Neural crest cell (in vitro differentiated cells): Measurements from ENCODE around the gene LCE1F. TPM values are rescaled to one million over a fixed set of nuclear protein-coding genes. Genes with fewer than 3 reads are reported as not detected.

Experiments
- DNase-seq: peaks from one replicate; pipeline ENCODE4 v3.0.0; 2021; ENCODE audit warnings: low read depth, mixed read lengths, low spot score
- H3K27ac Mint-ChIP-seq: one replicate; pipeline ENCODE4 v1.8.0; 2021; ENCODE audit warnings: mild to moderate bottlenecking, mixed read lengths; ENCODE audit not compliant: unreplicated experiment
- H3K27me3 Mint-ChIP-seq: 2 replicates; pipeline ENCODE4 v1.8.0; 2021; ENCODE audit warnings: low read depth, mild to moderate bottlenecking, mixed read lengths
- H3K36me3 Mint-ChIP-seq: 2 replicates; pipeline ENCODE4 v1.8.0; 2021; ENCODE audit warnings: low read depth, mild to moderate bottlenecking, mixed read lengths
- H3K4me1 Mint-ChIP-seq: 2 replicates; pipeline ENCODE4 v1.8.0; 2021; ENCODE audit warnings: mixed read lengths
- H3K4me3 Mint-ChIP-seq: one replicate; pipeline ENCODE4 v1.8.0; 2021; ENCODE audit warnings: mild to moderate bottlenecking, mixed read lengths
- H3K9me3 Mint-ChIP-seq: 2 replicates; pipeline ENCODE4 v1.8.0; 2021; ENCODE audit warnings: mixed read lengths
- total RNA-seq: library from RNA; stranded (reverse); gene quantifications from 2 replicates; pipeline ENCODE4 v1.2.1, GENCODE V29; 2021
- TF ChIP-seq, protein P1 (sequence below): fragments of 200-600 bp; sonication (generic); conservative IDR thresholded peaks from 2 replicates; pipeline ENCODE4 v1.5.0; 2021; ENCODE audit warnings: antibody characterized with exemption, mild to moderate bottlenecking

Gene LCE1F
- total RNA-seq, 1 donor from 2014 or later = not detected

DNA sequence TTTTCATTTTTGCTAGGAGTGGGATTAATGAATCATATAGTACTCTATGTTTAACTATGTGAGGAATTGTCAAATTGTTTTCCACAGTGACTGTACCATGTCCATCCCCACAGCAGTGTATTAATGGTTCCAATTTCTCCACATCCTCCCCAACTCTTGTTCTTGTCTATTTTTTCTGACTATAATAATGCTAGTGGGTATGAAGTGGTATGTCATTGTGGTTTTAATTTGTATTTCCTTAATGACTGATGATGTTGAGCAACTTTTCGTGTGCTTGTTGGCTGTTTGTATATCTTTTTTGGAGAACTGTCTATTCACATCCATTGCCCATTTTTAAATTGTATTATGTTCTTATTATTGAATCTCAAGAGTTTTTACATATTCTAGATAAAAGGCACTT is 27.1 kb upstream of the LCE1F start:
- Mint-ChIP-seq H3K9me3 (peaks cover 32% of the 10 kb centered on the region), H3K4me1 (no peaks in the 10 kb centered on the region), H3K27ac (no peak overlapping the region), H3K4me3 (no peak overlapping the region), H3K36me3 (peaks cover 4% of the 10 kb centered on the region), H3K27me3 (no peaks in the 10 kb centered on the region)
- DNase-seq = no peak
- TF ChIP-seq, protein P1, sequence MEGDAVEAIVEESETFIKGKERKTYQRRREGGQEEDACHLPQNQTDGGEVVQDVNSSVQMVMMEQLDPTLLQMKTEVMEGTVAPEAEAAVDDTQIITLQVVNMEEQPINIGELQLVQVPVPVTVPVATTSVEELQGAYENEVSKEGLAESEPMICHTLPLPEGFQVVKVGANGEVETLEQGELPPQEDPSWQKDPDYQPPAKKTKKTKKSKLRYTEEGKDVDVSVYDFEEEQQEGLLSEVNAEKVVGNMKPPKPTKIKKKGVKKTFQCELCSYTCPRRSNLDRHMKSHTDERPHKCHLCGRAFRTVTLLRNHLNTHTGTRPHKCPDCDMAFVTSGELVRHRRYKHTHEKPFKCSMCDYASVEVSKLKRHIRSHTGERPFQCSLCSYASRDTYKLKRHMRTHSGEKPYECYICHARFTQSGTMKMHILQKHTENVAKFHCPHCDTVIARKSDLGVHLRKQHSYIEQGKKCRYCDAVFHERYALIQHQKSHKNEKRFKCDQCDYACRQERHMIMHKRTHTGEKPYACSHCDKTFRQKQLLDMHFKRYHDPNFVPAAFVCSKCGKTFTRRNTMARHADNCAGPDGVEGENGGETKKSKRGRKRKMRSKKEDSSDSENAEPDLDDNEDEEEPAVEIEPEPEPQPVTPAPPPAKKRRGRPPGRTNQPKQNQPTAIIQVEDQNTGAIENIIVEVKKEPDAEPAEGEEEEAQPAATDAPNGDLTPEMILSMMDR = no peak

DNA sequence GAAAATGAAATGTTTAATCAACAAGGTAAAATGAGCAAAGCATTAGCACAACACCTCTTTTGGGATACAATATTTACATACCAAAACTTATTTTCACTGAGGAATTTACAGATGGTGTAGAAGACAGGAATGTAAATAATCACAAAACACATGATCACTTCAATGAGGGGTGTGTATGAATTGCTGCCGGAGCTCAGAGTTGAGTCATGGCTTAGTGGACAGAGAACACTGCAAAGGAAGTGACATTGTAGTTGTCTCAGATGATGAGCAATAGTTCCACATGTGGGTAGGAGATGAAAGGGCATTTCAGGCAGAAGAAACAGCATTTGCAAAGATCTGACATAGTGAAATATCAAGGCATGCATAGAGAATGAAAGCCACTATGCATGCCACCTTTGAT is 22.7 kb upstream of the LCE1F start:
- Mint-ChIP-seq H3K9me3 (peaks cover 35% of the 10 kb centered on the region), H3K27ac (no peak overlapping the region), H3K27me3 (no peaks in the 10 kb centered on the region), H3K4me3 (no peak overlapping the region), H3K4me1 (no peaks in the 10 kb centered on the region), H3K36me3 (peaks cover 4% of the 10 kb centered on the region)
- TF ChIP-seq, protein P1 = no peak
- no peak for DNase-seq

DNA sequence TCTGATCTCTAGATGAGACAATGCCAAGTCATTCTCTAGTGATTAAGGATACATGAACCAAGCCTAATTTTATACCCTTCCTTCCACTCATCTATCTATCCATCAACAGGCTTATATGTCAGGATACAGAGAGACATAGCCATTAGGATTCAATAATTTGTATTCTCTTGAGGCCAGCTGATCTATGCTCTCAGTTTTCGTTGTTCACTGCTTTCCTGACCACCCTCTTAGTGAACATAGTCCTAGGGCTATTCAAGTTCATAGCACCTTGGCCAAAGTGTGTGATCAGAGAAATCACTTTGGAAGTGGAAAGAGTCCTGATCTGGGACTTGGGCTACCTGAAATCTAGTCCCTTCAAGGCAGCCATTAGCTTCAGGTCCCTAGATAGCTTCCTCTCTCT is 21.4 kb upstream of the LCE1F start:
- Mint-ChIP-seq H3K36me3 (peaks cover under 1% of the 10 kb centered on the region), H3K27ac (no peak overlapping the region), H3K9me3 (peaks cover 33% of the 10 kb centered on the region), H3K27me3 (no peaks in the 10 kb centered on the region), H3K4me3 (no peak overlapping the region), H3K4me1 (no peaks in the 10 kb centered on the region)
- no peak for DNase-seq
- TF ChIP-seq, protein P1 = no peak

DNA sequence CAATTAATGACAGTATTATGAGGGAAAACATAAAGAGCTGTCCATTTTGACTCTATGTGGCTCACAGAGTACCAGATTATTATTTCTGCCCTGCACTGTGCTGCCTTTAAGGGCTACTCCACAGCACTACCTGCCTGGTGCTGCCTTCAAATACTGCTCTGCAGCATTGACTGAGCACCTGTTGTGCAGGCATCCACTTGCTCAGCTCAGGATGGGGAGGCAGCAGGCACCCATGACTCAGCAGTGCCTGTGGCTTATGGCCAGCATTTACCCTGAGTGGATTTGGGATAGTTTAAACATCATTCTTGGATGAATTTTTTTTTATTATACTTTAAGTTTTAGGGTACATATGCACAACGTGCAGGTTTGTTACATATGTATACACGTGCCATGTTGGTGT is 18.1 kb upstream of the LCE1F start:
- no peak for DNase-seq
- H3K36me3 Mint-ChIP-seq = peaks cover 9% of the 10 kb centered on the region
- H3K4me3 Mint-ChIP-seq = no peak overlapping the region
- no peaks in the 10 kb centered on the region for H3K27me3 Mint-ChIP-seq
- no peak overlapping the region for H3K27ac Mint-ChIP-seq
- no peaks in the 10 kb centered on the region for H3K4me1 Mint-ChIP-seq
- TF ChIP-seq, protein P1 = no peak
- H3K9me3 Mint-ChIP-seq = peaks cover 31% of the 10 kb centered on the region

DNA sequence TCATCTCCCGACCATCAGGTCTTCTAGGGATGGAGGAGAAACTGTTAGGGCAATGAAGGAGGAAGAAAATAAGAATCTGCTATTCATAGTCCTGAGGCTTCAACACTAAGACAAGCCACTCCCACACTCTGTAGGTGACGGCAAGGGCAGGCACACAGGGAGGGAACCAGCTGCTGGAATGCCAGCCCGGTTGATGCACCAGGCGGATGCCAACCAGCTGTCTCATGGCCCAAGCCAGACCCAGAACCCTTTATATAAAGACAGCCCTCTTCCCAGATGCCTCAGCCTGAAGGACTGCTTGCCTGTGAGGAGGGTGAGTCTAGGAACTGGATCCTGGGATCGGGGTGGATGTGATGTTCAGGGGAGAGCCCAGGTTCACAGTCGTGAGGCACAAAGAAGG is 17.2 kb upstream of the LCE1F start, which contains the start of gene KPRP:
Gene KPRP (plus strand): TSS at position 279 of the 400 bp plus-strand sequence. CDS start 1,564 bp downstream, outside the sequence.
- H3K9me3 Mint-ChIP-seq = peaks cover 28% of the 10 kb centered on the region
- TF ChIP-seq, protein P1 = no peak
- H3K27ac Mint-ChIP-seq = no peak within 1 kb of the TSS
- no peaks in the 10 kb centered on the region for H3K4me1 Mint-ChIP-seq
- H3K27me3 Mint-ChIP-seq = no peaks in the 10 kb centered on the region
- H3K36me3 Mint-ChIP-seq = peaks cover 11% of the 10 kb centered on the region
- DNase-seq = no peak
- H3K4me3 Mint-ChIP-seq = no peak within 1 kb of the TSS

- H3K4me1 Mint-ChIP-seq = no peaks in the 10 kb centered on the region
- no peaks in the 10 kb centered on the region for H3K27me3 Mint-ChIP-seq
- no peak for DNase-seq
- peaks cover 11% of the 10 kb centered on the region for H3K36me3 Mint-ChIP-seq
- peaks cover 19% of the 10 kb centered on the region for H3K9me3 Mint-ChIP-seq
- H3K4me3 Mint-ChIP-seq = no peak overlapping the region
- TF ChIP-seq, protein P1 = no peak
- no peak overlapping the region for H3K27ac Mint-ChIP-seq
Observed at GRCh38 chr1:152758636-152759035, 16.3 kb upstream of the LCE1F start.
